Suprapubic skin (tissue), 4 donors: ENCODE data around the gene CBLB.

Source experiments
- CTCF ChIP-seq, 2 donors: fragments of 200-600 bp in 1 of 2; fragments of 450-650 bp in 1 of 2; sonication (generic) in 1 of 2; IDR thresholded peaks; one replicate each; pipeline ENCODE4 v1.5.1; 2016 to 2019; ENCODE audit warnings: antibody characterized with exemption in 2 of 2, mild to moderate bottlenecking in 1 of 2, moderate library complexity in 1 of 2
- EP300 ChIP-seq: sonication (generic); formaldehyde crosslinking; IDR thresholded peaks from one replicate; pipeline ENCODE4 v1.6.1; 2017; ENCODE audit warnings: antibody characterized with exemption
- POLR2A ChIP-seq, 2 donors: fragments of 450-650 bp; IDR thresholded peaks; one replicate each; pipeline ENCODE4 v1.6.1; 2017; ENCODE audit warnings: antibody characterized with exemption in 2 of 2, mild to moderate bottlenecking in 2 of 2, moderate library complexity in 2 of 2
- POLR2AphosphoS5 ChIP-seq, 3 donors: sonication (generic); formaldehyde crosslinking; IDR thresholded peaks; one replicate each; pipeline ENCODE4 v1.6.1; 2017; ENCODE audit warnings: antibody characterized with exemption in 3 of 3

- no peak for TF ChIP-seq CTCF (IDR thresholded peaks at IDR 0.05)
- no peak for TF ChIP-seq POLR2AphosphoS5 (IDR thresholded peaks at IDR 0.05)
- no peak for TF ChIP-seq POLR2A (IDR thresholded peaks at IDR 0.05)
- TF ChIP-seq EP300: no peak
Observed at GRCh38 chr3:105608623-105609022, 260.2 kb downstream of the CBLB start.
